Psoas muscle (tissue), 8 donors: Measurements from ENCODE around the gene KRTAP1-4. TPM values are rescaled to one million over a fixed set of nuclear protein-coding genes. Genes with fewer than 3 reads are reported as not detected.
A peak's percentile ranks its signal among the peaks of the same experiment; 100 is the strongest.

Source experiments
- ATAC-seq, 4 donors: fragments of 200-7000 bp; cut with Tn5 transposase; one replicate each; pipeline ENCODE4 v1.9.1; 2020; ENCODE audit warnings: moderate library complexity in 3 of 4, mild to moderate bottlenecking in 2 of 4
- DNase-seq, 2 donors: peaks; one replicate each; pipeline ENCODE4 v3.0.0-alpha.2; 2020
- H3K27ac ChIP-seq: fragments of 200-600 bp; one replicate; pipeline ENCODE4 v1.8.0; 2022
- H3K27me3 ChIP-seq, 3 donors: fragments of 200-600 bp in 1 of 3; one replicate each; pipeline versions ENCODE4 v1.6.1 to v1.8.0; 2013 to 2022; ENCODE audit warnings: low read length in 2 of 3, mild to moderate bottlenecking in 2 of 3, moderate library complexity in 1 of 3; ENCODE audit not compliant: insufficient read depth in 3 of 3
- H3K36me3 ChIP-seq, 2 donors: fragments of 200-600 bp in 1 of 2; one replicate each; pipeline versions ENCODE4 v1.6.1 to v1.8.0; 2013 to 2022; ENCODE audit warnings: low read depth in 1 of 2, mild to moderate bottlenecking in 1 of 2, moderate library complexity in 1 of 2; ENCODE audit not compliant: insufficient read depth in 1 of 2
- H3K4me1 ChIP-seq: fragments of 200-600 bp; one replicate; pipeline ENCODE4 v1.8.0; 2022
- H3K4me3 ChIP-seq: fragments of 200-600 bp; one replicate; pipeline ENCODE4 v1.8.0; 2022; ENCODE audit warnings: mild to moderate bottlenecking
- H3K9me3 ChIP-seq: fragments of 200-600 bp; one replicate; pipeline ENCODE4 v1.8.0; 2022
- CTCF ChIP-seq: fragments of 200-600 bp; IDR thresholded peaks from one replicate; pipeline ENCODE4 v1.8.0; 2022; ENCODE audit warnings: antibody characterized with exemption
- WGBS, 3 donors: extraction: QIAGEN DNeasy Blood & Tissue Kit; methylation state at CpG; one replicate each; pipeline versions ENCODE4 v1.1.6 to v1.1.7; 2013; 5-methylcytosine and 5-hydroxymethylcytosine counted together
- intact Hi-C, 2 donors: fragments of 100-400 bp; cut with DNase I; formaldehyde crosslinking; loops; one replicate each; pipeline versions ENCODE4 v1.11.0 to v1.14.2; 2022
- polyA plus RNA-seq, 3 donors: library from polyadenylated mRNA; stranded (reverse); fragments of 200-250 nt; gene quantifications; one replicate each; pipeline ENCODE4 v1.2.3, GENCODE V29; 2013
- total RNA-seq, 4 donors: library from RNA; stranded (reverse); fragmentation: NEBNext Ultra II Directional in 2 of 4; extraction: Animal tissue kit (Norgen Biotek cat#: 25700) in 2 of 4; gene quantifications; one replicate each; pipeline versions ENCODE4 v1.2.1 to v1.2.4, GENCODE V29; 2021 to 2023
- donor health status: healthy with polysubstance abuse.
- donor health status: DM: no; HTN: no; CAD: no; lungs with moderate emphysema.
- donor health status: Bipolar disorder and iron deficiency.
- donor health status: healthy.
- donor health status: DM: yes; HTN: yes; CAD: no.
- donor health status: DM: no; HTN: no; CAD: no.
- donor health status: DM: no; HTN: no; CAD: no.
- donor health status: DM: yes; HTN: yes; CAD: no.

Gene KRTAP1-4
- total and polyA plus RNA-seq, 7 donors: not detected

- intact Hi-C loops: no loop called here
Observed at GRCh38 chr17:41018541-41018940, 11.5 kb downstream of the KRTAP1-4 start.

GRCh38 chr17:41016578-41017215 lies 13.3 kb downstream of the KRTAP1-4 start:
- H3K27me3 ChIP-seq: no peaks in the 10 kb centered on the region
- H3K4me3 ChIP-seq: no peak overlapping the region
- DNase-seq (no peak), ATAC-seq (no peak)
- H3K27ac ChIP-seq: no peak overlapping the region
- no peak for TF ChIP-seq CTCF
- WGBS, 3 donors: 83 to 87% (median 83%) methylated on average over 13 of the region's 13 CpGs
- H3K36me3 ChIP-seq: no peaks in the 10 kb centered on the region
- intact Hi-C loops: no loop called here
- no peaks in the 10 kb centered on the region for H3K9me3 ChIP-seq
- no peaks in the 10 kb centered on the region for H3K4me1 ChIP-seq

More at GRCh38 chr17:41018541-41018940, 11.5 kb downstream of the KRTAP1-4 start:
- Histone ChIP-seq H3K4me3 (no peak overlapping the region), H3K36me3 (no peaks in the 10 kb centered on the region), H3K27me3 (no peaks in the 10 kb centered on the region), H3K9me3 (no peaks in the 10 kb centered on the region), H3K4me1 (no peaks in the 10 kb centered on the region), H3K27ac (no peak overlapping the region)
- WGBS, 3 donors: 77 to 85% (median 82%) methylated on average over 3 of the region's 3 CpGs
- ATAC-seq (no peak), DNase-seq (no peak)
- no peak for TF ChIP-seq CTCF

GRCh38 chr17:41015454-41015853 lies 14.5 kb downstream of the KRTAP1-4 start:
- H3K27ac ChIP-seq: no peak overlapping the region
- 65 to 68% (median 67%) methylated on average over 7 of the region's 7 CpGs for WGBS, 3 donors
- H3K9me3 ChIP-seq: no peaks in the 10 kb centered on the region
- H3K4me3 ChIP-seq: no peak overlapping the region
- no peaks in the 10 kb centered on the region for H3K36me3 ChIP-seq
- no peak for ATAC-seq
- no peak for DNase-seq
- no peaks in the 10 kb centered on the region for H3K4me1 ChIP-seq
- TF ChIP-seq CTCF: no peak
- intact Hi-C loops: no loop called here
- peaks cover 0 to 4% (median 0%) of the 10 kb centered on the region in 3 donors for H3K27me3 ChIP-seq

- no peak for DNase-seq
- 6 to 10% (median 7%) methylated on average over 1 of the region's 1 CpG for WGBS, 3 donors
- Histone ChIP-seq H3K36me3 (no peaks in the 10 kb centered on the region), H3K9me3 (no peaks in the 10 kb centered on the region), H3K4me1 (no peaks in the 10 kb centered on the region), H3K27me3 (peaks cover 0 to 4% (median 0%) of the 10 kb centered on the region in 3 donors), H3K4me3 (no peak overlapping the region), H3K27ac (no peak overlapping the region)
- peak in 3 of 4 donors; percentile 44 to 65 (median 61) for ATAC-seq
- no peak for TF ChIP-seq CTCF
- intact Hi-C loops: no loop called here
Observed at GRCh38 chr17:41013606-41014005, 16.4 kb downstream of the KRTAP1-4 start.

- no peak for DNase-seq
- ATAC-seq: no peak
- intact Hi-C loops: no loop called here
- 64 to 77% (median 69%) methylated on average over 3 of the region's 3 CpGs for WGBS, 3 donors
- no peaks in the 10 kb centered on the region for H3K9me3 ChIP-seq
- H3K27ac ChIP-seq: no peak overlapping the region
- H3K4me3 ChIP-seq: no peak overlapping the region
- no peaks in the 10 kb centered on the region for H3K4me1 ChIP-seq
- TF ChIP-seq CTCF: no peak
- no peaks in the 10 kb centered on the region for H3K36me3 ChIP-seq
- peaks cover 0 to 4% (median 0%) of the 10 kb centered on the region in 3 donors for H3K27me3 ChIP-seq
Observed at GRCh38 chr17:41013181-41013580, 16.8 kb downstream of the KRTAP1-4 start.
